Keratinocyte (primary cell): ENCODE results near the gene SESN3.

ENCODE experiments used
- CTCF ChIP-seq, 3 experiments: IDR thresholded peaks in 1 of 3; conservative IDR thresholded peaks in 1 of 3; optimal IDR thresholded peaks in 1 of 3; 2 replicates in 2 of 3; 3 replicates in 1 of 3; pipeline versions ENCODE3 to v1.5.1; 2011; ENCODE audit warnings: low read length in 3 of 3, mild to moderate bottlenecking in 3 of 3, moderate library complexity in 2 of 3, control low read depth in 1 of 3, inconsistent platforms in 1 of 3; ENCODE audit not compliant: insufficient read depth in 2 of 3; ENCODE audit errors: extremely low read depth in 1 of 3
- EZH2 ChIP-seq: IDR thresholded peaks from one replicate; pipeline ENCODE4 v1.6.1; 2012; ENCODE audit warnings: inconsistent platforms, mild to moderate bottlenecking, low read length, moderate library complexity

- TF ChIP-seq CTCF (optimal IDR thresholded peaks at IDR 0.05 in 1 of 3, IDR thresholded peaks at IDR 0.05 in 1 of 3, conservative IDR thresholded peaks at IDR 0.05 in 1 of 3; ENCODE audit: extremely low read depth in 1 of 3, insufficient read depth in 2 of 3, low read length in 3 of 3), result no peak
- TF ChIP-seq EZH2, result no peak
Measured at GRCh38 chr11:95267601-95268213, 36.7 kb upstream of the SESN3 start.
